ENCODE data around the gene SULT1A1. TPM values are rescaled to one million over a fixed set of nuclear protein-coding genes. Genes with fewer than 3 reads are reported as not detected.

Gene SULT1A1
- total and polyA plus RNA-seq, 2 donors = 25.9 to 26.3 TPM

Other genes starting within 250 kb of the SULT1A1 start
- 0.66 TPM for gene NPIPB6, start 246.5 kb downstream of the SULT1A1 start, total RNA-seq
- 2.6 TPM for gene NPIPB6, start 246.5 kb downstream of the SULT1A1 start, polyA plus RNA-seq
- gene EIF3CL, start 206.2 kb downstream of the SULT1A1 start, total RNA-seq = 58.2 TPM
- gene EIF3CL, start 206.2 kb downstream of the SULT1A1 start, polyA plus RNA-seq = 42.4 TPM
- not detected for gene NPIPB7, start 137.7 kb downstream of the SULT1A1 start, total RNA-seq
- 0.55 TPM for gene NPIPB7, start 137.7 kb downstream of the SULT1A1 start, polyA plus RNA-seq
- gene CLN3, start 118.0 kb downstream of the SULT1A1 start, total RNA-seq = 6.8 TPM
- gene CLN3, start 118.0 kb downstream of the SULT1A1 start, polyA plus RNA-seq = 33.4 TPM
- 1.3 TPM for gene APOBR, start 115.4 kb downstream of the SULT1A1 start, total RNA-seq
- gene APOBR, start 115.4 kb downstream of the SULT1A1 start, polyA plus RNA-seq = 10.6 TPM
- gene IL27, start 103.2 kb downstream of the SULT1A1 start, total RNA-seq = 0.47 TPM
- 0.46 TPM for gene IL27, start 103.2 kb downstream of the SULT1A1 start, polyA plus RNA-seq
- gene NUPR1, start 71.1 kb downstream of the SULT1A1 start, total RNA-seq = 29.6 TPM
- gene NUPR1, start 71.1 kb downstream of the SULT1A1 start, polyA plus RNA-seq = 294 TPM
- 30.3 TPM for gene SGF29, start 56.1 kb downstream of the SULT1A1 start, total RNA-seq
- gene SGF29, start 56.1 kb downstream of the SULT1A1 start, polyA plus RNA-seq = 34.7 TPM
- gene SULT1A2, start 13.0 kb downstream of the SULT1A1 start, total RNA-seq = 0.66 TPM
- 1.2 TPM for gene SULT1A2, start 13.0 kb downstream of the SULT1A1 start, polyA plus RNA-seq
- 0.14 TPM for gene NPIPB8, start 28.0 kb upstream of the SULT1A1 start, total RNA-seq
- gene NPIPB8, start 28.0 kb upstream of the SULT1A1 start, polyA plus RNA-seq = not detected
- gene EIF3C, start 101.4 kb upstream of the SULT1A1 start, total RNA-seq = 331 TPM
- gene EIF3C, start 101.4 kb upstream of the SULT1A1 start, polyA plus RNA-seq = 453 TPM
- 0.42 TPM for gene NPIPB9, start 141.7 kb upstream of the SULT1A1 start, total RNA-seq
- gene NPIPB9, start 141.7 kb upstream of the SULT1A1 start, polyA plus RNA-seq = 1.4 TPM
- 22.6 TPM for gene ATXN2L, start 213.0 kb upstream of the SULT1A1 start, total RNA-seq
- 83.6 TPM for gene ATXN2L, start 213.0 kb upstream of the SULT1A1 start, polyA plus RNA-seq
- 94.2 TPM for gene TUFM, start 236.3 kb upstream of the SULT1A1 start, total RNA-seq
- 208 TPM for gene TUFM, start 236.3 kb upstream of the SULT1A1 start, polyA plus RNA-seq